ENCODE data around the gene MBNL1.

Gene MBNL1

DNA sequence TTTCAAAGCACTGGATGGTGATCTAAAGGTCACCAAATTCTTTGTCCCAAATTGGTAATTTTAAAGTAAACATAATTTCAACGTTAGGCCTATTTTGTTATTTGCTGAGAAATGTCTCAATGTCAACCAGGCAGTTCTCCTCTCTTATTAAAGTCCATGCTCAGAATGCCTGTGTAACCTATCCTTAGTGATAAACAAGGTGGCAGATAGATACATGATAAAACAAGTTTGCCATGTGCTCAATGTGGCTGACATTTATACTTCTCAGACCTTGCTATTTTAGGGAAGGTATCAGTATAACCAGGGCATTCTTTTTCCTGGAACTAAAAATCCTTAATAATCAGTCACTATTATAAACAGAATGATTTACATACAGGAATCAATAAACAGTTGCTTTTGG is 8.5 kb downstream of the MBNL1 start:
- DNase-seq, result no peak

DNA sequence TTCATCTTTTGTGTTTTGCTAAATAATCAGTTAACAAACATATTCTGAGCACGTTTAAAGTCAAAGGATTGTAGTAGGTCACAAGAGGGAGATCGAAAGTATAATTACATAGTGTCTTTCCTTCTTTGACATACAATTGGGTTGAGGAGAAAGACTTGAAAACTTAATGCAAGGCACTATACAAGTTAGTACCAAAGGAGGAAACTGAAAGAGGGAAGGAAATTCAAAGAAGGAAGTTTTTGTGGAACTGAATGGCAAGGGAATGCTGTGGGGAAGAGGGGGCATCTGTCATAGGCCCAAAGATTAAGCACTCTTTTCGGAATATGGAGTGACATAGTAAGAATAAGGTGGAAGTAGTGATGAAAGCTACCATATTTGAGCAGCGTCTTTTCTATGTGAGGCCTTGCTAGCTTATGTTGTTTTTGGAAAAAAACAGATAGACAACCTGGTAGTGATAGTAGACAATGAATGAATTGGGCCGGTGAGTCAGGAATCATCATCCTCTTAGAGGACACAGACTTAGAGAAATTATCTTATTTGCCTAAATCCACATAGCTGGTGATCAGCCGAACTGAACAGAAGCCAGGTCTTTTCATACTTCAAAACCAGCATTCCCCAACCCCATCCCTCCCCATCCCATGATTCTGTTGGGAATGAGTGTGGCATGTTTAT is 10.2 kb downstream of the MBNL1 start:
- no peak for DNase-seq

DNA sequence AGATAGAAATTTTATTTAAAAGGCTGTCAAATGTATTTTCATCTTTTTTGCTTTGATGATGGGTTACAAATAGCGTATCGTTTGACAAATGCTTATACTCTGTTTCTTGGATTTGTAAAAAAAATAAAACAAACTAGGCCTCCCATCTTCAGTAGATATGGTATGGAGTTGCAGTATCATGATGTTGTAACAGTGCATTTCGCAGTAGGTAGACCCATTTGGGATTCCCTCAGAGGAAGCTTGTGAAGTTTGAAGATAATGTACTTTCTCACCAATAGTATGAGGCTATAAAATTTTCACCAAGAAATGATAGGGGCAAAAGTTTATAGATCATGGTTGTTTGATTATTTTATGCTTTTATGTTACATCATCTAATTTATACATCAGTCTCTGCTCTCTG is 10.8 kb downstream of the MBNL1 start:
- no peak for DNase-seq

DNA sequence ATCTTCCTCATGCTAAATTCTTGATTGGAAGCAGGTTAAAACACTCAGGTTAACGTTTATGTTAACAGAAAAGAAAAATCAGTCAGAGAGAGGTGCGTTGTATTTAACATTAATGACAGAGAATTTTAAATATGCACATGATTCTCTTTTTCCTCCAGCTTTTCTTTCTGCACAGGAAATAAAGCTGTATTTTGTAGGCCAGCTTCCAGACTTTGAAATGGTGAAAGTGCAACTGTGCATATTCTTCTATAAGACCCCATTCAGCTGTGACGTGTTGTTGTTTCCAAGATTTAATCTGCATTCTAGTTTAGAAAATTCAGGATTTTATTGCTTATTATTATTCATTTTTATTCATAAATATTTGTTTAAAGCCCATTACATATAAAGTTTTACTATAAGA is 11.8 kb downstream of the MBNL1 start:
- DNase-seq, result no peak

DNA sequence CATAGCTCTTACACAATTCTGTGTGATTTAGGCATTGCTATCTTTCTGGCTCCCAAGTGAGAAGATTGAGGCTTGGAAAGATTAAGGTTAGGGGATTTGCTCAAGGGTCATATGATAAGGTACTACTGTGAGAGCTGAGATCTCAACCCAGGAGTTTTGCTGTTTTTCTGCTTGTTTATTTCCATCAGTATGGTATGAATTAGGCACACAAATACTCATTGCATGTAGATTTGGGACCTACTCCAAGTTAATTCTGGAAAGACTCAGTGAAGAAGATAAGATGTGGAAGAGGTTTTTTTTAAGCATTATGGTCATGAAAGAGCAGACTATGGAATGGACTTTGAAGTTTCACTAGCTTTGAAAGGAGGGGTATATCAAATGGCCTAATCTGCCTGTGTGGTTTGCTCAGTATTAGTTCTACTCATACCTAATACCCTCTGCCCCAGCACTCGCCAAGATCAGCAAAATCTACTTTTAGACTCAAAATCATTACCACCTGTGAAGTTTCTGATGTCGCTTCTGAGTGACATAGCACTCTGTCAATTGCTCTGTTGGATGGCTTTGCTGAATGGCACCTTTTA is 12.5 kb downstream of the MBNL1 start:
- DNase-seq, result no peak

DNA sequence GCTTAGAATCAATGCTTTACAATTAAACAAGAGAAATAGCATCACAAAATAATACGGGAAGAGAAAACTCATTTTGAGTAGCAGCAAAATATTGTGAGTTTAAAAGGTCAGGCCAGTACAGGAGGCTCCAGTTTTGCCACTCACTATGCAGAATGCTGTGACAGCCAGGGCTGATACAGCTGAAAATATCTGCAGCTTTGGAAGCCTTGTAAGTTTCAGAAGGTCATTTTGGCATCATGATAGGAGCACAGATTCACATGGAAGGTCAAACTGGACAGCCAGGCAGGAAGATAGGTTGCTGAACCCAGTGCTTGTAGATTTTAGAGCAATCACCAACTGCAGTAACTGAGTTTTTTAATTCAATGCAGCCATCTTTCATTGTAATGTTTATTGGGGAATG is 14.1 kb downstream of the MBNL1 start:
- no peak for DNase-seq

DNA sequence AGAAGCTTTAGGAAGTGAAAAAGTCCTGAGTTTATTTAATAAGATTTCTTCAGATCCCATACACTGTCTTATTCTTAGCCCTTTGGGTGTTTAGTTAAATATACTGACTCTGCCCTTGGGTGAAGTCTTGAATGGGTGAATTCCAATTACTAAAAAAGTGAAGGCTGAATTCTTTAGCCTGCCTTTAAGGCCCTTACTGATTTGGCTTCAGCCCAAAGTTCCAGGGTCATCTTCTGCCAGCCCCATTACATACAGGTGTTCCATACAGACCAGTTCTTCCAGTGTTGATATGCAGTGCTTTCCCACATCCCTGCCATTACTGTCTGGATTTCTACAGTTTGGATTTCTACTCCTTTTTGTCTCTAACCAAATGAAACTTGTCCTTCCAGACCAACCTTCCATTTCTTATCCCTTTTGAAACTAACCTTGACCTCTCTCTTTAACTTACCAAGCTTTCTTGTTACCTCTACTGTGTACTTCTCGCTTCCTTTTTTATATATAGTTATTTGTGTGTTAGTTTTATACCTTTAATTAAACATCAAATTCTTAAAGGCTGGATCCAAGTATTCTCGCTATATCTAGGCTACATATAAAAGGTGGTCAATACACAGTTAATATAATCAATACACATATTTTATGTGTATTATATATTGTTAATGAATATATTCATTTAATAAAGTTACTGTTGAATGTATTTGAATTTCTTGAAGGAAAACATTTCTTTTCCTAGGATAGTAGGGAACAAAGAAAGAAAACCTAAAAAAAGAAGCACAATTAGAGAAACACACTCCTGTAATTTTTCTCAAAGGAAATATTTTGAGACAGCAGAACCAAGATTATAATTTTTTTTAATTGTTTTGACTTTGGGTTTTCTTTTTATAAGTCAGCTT is 15.0 kb downstream of the MBNL1 start:
- DNase-seq, result no peak

DNA sequence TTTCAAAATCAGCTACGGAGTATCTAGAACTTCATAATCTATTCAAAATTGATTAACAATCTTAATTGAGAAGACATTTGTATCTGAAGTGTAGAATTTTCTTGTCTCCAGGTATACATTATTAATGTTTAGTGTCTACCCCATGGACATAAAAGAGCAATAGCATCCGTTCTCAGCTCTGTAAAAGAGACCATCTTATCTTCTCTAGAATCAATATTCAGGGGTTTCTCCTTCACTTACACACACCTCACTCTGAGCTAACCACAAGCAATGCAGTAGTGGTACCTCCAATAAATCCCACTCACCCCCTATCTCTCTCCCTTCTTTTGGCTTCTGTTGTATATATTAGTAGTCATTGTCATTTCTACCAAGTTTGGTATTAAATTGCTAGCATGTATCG is 16.2 kb downstream of the MBNL1 start:
- DNase-seq, result no peak

DNA sequence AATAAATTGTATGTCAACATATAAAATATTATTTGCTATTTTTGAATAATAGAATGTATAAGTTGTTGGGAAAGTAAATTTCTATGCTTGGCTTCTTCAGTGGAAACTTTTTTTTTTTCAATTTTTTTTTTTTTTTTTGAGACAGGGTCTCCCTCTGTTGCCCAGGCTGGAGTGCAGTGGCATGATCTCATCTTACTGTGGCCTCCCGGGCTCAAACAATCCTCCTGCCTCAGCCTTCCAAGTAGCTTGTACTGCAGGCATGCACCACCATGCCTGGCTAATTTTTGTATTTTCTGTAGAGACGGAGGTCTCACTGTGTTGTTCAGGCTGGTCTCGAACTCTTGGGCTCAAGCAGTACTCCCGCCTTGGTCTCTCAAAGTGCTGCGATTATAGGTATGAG is 16.8 kb downstream of the MBNL1 start:
- no peak for DNase-seq

DNA sequence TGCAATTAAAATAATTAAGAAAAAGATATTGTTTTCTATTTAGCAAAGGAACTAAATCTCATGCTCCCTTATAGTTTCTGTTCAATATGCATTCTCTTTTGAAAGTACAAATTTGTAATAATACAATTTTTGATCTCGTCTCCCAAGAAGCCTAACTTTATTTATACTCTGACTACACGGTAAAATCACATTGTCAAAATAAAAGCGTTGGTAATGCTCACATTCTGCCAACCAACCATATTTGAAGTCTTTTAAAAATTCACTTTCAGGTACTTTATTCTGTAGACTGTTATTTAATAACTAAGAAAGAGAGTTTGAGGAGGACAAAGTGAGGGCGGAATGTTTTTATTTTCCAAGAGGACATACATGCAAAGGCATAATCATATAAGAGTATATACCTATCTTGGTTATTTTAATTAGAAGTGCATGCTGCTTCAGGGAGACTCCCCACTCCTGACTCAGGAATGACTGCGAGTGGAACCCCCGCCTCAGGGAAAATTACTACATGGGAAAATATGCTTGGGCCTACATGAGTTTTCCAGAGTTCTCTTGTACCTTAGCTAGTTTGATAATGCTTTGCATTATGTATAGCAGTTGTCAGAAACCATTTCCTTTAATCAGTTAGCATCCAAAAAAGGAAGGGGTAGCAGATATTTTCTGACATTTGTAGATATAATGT is 19.3 kb downstream of the MBNL1 start:
- DNase-seq, result no peak

DNA sequence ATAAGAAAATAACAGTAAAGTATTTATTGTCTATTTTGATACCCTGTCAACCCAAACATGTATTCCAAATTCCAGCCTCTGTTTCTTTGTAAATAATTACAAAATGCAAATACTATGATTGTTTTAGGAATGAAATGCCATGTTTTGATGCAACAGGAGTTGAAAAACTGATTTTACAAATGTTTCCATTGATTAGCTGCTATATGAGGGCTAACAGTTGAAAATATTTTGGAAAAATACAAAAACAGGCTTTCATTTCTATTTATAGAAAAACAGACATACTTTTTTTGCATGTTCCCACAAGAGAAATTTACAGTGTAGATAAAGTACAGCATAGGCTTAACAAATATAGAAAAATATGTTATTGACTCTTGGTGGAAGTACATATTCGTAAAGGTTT is 20.0 kb downstream of the MBNL1 start:
- no peak for DNase-seq

DNA sequence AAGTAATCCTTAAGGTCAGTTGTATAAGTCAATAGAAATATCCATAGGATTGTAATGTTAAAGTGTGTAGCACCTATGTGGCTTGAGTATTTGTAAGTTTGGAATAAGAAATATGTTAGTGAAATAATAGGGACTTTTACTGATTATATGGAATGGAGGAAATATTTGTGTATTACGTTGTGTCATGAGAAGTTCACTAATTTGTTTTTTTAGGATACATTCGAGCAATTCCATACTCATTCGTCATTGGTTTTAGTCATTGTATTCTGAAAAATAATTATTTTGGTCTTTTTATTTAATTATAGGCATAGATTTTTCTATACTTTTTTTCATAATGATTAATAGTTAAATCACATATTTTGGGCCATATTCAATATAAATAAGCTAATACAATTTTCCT is 21.0 kb downstream of the MBNL1 start:
- DNase-seq, result no peak

DNA sequence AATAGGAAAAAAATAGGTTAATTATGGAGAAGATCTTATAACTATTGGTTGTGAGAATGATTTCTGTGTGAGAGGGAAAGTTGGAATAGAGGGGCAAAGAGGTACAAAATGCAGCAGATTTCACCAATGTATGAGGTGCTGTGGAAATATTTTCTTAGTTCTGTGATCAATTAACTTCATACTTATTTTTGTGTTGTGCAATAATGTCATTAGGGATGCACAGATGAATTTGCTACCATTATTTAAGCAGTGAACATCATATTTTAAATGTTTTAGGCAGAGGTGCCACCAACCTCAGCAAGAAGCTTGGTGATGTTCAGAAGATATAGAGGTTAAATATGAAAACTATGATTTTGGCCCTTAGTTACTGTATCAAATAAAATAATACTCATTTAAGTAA is 21.6 kb downstream of the MBNL1 start:
- DNase-seq, result no peak

DNA sequence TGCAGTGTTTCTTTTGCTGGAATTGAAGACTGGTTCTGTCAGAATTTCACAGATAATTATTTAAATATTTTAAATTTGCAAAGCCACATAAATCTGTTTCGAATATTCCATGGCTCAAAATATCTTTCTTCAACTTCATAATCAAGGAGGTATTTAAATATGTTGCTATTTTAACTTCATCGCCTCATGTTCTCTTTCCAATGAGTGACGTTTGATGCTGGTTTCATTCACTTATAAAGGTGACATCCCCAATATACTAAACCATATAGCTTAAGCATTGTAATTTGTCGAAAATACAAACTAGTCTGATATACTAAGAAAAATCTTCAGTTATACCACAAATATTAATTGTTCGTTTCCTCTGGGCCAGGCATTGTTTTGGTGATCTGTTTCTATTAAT is 22.5 kb downstream of the MBNL1 start:
- no peak for DNase-seq

DNA sequence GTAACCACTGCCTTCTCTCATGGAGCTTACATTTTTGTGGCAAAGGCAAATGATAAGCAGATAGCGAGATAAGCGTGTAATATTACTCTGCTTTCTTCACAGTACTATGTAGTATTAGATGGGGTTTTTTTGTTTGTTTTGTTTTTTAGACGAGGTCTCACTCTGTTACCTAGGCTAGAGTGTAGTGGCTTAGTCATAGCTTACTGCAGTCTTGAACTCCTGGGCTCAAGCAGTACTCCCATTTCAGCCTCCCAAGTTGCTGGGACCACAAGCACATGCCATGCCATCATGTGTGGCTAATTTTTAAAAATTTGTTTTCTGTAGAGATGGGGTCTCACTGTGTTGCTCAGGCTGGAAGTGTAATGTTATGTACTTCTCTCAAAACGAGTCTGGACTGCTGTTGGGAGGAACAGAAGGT is 22.9 kb downstream of the MBNL1 start:
- no peak for DNase-seq

DNA sequence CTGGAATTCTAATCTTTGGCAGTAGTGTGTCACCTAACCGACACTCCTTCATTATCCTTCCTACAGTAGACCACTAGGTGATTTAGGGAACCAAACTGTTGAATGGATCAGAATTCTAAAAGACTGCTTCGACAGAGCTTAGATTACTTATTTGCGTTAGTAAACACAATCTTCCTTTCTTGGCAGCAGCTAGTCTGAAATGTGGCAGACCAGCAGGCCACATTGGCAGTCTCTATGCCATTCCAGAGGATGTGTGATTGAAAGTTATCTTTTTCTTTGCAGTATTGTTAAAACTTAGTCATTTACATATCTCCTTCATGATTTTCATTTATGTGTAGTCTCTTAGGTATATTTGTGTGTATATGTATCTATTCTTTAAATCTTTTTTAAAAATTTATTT is 23.6 kb downstream of the MBNL1 start:
- DNase-seq, result no peak

DNA sequence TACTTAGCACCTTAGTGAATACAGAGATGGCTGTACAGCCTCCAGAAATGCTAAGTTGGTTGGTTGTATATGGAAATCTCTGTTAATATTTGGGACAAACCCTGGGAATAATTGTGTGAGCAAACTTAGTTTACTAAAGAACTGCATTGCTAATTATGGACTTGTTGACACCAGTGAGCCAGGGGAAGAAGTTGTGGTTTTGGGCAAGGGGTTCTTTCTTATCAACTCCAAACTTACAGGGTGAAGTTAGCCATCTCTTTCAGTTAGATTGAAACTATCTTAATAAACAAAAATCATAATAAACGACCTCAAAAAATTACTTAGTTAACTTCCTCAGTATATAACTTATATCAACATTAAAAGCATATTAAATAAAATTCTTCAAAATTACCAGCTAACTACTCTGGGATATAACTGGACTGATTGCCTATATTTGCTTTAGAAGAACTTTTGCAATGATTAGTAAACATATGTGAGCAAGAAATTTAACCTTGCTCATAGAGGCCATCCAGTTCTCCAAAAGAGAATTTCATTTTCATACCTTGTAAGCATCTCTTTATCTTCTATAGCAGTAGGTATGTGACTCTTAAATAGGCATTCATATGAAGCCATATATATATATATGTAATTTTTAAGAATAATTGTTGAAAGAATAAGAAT is 24.7 kb downstream of the MBNL1 start:
- no peak for DNase-seq

DNA sequence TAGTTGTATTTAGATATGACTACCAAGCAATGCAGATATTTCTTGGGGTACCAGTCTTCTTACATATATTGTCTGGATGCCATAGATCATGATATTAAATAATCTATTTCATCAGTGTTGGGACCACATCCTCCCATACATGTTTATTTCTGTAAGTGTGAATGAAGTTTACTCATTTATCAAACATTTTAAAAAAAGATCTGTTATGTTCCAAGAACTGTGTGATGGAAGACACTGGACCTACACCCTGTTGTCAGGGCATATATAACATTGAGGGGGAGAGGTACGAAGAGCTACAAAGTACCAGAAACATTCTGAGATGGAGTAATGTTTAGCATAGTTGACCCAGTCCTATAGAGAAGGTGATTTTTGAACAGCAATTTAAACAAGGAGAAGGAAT is 26.6 kb downstream of the MBNL1 start:
- no peak for DNase-seq

DNA sequence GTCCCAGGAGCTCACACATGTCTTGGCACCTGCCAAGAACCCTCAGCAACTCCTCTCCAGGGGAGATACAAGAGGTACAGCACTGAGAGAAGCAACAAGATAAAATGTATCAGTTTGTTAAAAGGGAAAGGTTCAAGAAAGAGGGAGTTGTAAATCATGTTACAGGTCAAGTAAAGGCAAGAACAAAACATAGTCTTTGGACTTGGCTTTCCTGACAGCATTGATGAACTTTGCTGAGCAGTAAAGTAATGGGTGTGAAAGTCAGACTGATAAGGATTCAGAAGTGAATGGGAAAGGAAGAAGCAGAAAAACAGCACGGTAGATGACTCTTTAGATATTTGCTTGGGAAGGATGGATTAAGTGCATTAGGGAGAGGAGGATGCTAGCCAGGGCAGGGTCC is 27.1 kb downstream of the MBNL1 start:
- no peak for DNase-seq

DNA sequence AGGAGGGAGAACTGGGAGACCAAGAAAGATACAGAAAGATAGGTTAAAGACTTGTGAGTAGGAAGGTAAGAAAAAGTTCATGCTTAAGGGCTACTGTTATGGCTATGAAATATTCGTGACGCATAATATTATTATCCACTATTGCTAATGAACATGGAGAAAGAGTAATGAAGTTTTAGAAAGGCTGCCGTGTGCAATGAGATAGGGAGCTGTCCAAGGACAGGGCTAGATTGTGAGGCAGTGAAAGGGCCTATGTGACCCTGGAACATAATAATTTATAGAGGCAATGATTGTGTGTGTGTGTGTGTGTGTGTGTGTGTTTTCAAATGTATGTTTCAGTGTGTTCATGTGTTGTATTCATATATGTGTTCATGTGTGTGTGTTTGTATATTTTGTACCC is 27.7 kb downstream of the MBNL1 start:
- no peak for DNase-seq

DNA sequence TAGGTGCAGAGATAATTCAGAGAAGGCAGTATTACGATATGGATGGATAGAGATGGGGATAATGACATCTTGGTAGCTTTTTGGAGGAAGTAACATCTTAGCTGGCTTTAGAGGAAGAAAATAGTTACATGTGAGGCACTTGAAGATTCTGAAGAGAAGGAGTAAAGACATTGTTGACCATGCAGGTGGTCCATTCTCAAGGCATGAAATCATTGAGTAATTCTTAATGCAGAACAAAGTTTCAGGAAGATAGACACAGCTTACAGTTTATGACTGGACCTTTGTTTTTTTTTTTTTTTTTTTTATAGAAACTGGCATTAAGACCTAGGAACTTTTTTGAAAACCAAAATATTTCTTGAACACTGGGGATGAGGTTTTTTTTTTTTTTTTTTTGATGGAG is 28.2 kb downstream of the MBNL1 start:
- DNase-seq, result no peak

DNA sequence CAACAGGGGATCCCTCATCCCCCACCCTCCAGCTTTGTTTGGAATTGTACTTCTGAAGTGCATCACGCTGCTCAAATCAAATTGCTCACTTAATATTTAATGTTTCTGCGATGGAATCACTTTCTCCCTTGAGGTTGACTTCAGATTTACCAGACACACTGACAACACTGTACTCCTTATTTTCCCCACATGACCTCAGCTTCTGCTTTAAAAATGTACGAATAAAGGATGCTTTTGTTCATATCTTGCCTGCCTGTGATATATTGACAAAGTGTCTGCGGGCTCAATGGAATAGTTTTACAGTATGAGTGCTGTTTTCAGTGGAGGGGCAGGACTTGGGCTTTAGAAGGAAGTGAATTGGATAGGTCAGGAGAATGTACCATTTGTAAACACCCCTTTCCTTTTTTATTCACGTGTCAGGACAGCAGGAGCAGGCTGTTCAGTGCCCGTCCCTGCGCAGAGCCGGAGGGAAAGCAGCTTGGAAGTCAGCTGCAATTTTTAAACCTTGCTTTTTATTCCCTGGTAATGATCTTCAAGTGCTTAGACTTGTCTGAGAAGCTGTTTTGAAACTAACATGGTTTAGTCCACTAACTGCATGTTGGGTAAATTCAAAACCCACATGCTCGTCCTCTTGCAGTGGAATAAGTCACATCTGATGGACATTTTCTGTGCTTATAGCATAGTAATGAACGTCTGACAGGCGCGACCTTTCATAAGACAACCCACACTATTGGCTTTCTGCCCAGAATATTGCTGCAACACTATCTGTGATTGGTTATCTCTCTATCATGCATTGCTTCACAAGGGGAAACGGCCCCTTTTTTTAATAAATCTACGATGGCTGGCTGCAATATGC is 29.9 kb downstream of the MBNL1 start:
- peak; percentile 46 for DNase-seq
